Measurements from ENCODE around the gene SOX13.

Gene SOX13

GRCh38 chr1:204108312-204109141, 35.6 kb downstream of the SOX13 start:
- peak; percentile 53 for DNase-seq

GRCh38 chr1:204110894-204111633, 38.1 kb downstream of the SOX13 start:
- DNase-seq, result peak; percentile 85

- DNase-seq, result no peak
Observed at GRCh38 chr1:204112876-204113730, 40.2 kb downstream of the SOX13 start.

GRCh38 chr1:204113896-204114295, 41.0 kb downstream of the SOX13 start:
- peak; percentile 24 for DNase-seq

- DNase-seq, result no peak
Observed at GRCh38 chr1:204114606-204115005, 41.7 kb downstream of the SOX13 start.

- no peak for DNase-seq
Observed at GRCh38 chr1:204115116-204115515, 42.2 kb downstream of the SOX13 start.

- DNase-seq, result no peak
Observed at GRCh38 chr1:204116539-204116938, 43.6 kb downstream of the SOX13 start.

GRCh38 chr1:204121840-204122555, 49.1 kb downstream of the SOX13 start:
- no peak for DNase-seq

- DNase-seq, result peak; percentile 45
Observed at GRCh38 chr1:204123376-204123775, 50.5 kb downstream of the SOX13 start.

GRCh38 chr1:204124639-204125038, 51.7 kb downstream of the SOX13 start:
- no peak for DNase-seq

GRCh38 chr1:204125759-204126351, 52.9 kb downstream of the SOX13 start:
- no peak for DNase-seq

GRCh38 chr1:204126386-204126785, 53.5 kb downstream of the SOX13 start:
- DNase-seq, result no peak

GRCh38 chr1:204126956-204127355, 54.0 kb downstream of the SOX13 start:
- DNase-seq, result no peak

GRCh38 chr1:204127597-204128242, 54.8 kb downstream of the SOX13 start:
- peak; percentile 92 for DNase-seq

GRCh38 chr1:204128464-204128963, 55.6 kb downstream of the SOX13 start:
- no peak for DNase-seq

- peak; percentile 92 for DNase-seq
Observed at GRCh38 chr1:204128964-204129896, 56.3 kb downstream of the SOX13 start.

GRCh38 chr1:204130178-204130577, 57.3 kb downstream of the SOX13 start:
- DNase-seq, result peak; percentile 99

- peak; percentile 77 for DNase-seq
Observed at GRCh38 chr1:204130981-204131892, 58.3 kb downstream of the SOX13 start.

- DNase-seq, result no peak
Observed at GRCh38 chr1:204131978-204132377, 59.1 kb downstream of the SOX13 start.

Measured in DMS53 (cell line).